Bronchus fibroblast of lung (primary cell): ENCODE measurements around the gene ATN1. TPM values are rescaled to one million over a fixed set of nuclear protein-coding genes. Genes with fewer than 3 reads are reported as not detected.

ENCODE experiments used
- total RNA-seq: library from RNA; depleted of rRNA; stranded (reverse); fragments of >200 nt; gene quantifications from 2 replicates; pipeline ENCODE4 v1.2.3, GENCODE V29; 2015

The ATN1 gene
- total RNA-seq: 12.1 and 14.6 TPM in 2 replicates

GRCh38 chr12:6927379-6928021 lies at the start of gene ATN1:
Gene ATN1 (plus strand): TSS chr12:6927959. CDS start chr12:6934002, 6,043 bp downstream.

GRCh38 chr12:6904280-6905276 lies 23.2 kb upstream of the ATN1 start, which contains the start of gene LRRC23:
Gene LRRC23 (plus strand): TSS chr12:6904822. CDS start chr12:6905634, 812 bp downstream.

GRCh38 chr12:6914246-6914946 lies 13.4 kb upstream of the ATN1 start, which contains the start of gene ENO2:
Gene ENO2 (plus strand): TSS chr12:6914580. CDS start chr12:6915833, 1,253 bp downstream.

GRCh38 chr12:6943722-6944380 lies 16.1 kb downstream of the ATN1 start, which contains the start of the genes C12orf57 and RNU7-1:
Gene C12orf57 (plus strand): TSS chr12:6944022. CDS start chr12:6944122, 100 bp downstream.
Gene RNU7-1 (plus strand): TSS chr12:6943816.

GRCh38 chr12:6950811-6951540 lies 23.2 kb downstream of the ATN1 start, which contains the start of gene PTPN6:
Gene PTPN6 (plus strand): TSS chr12:6951356. CDS start chr12:6951513, 157 bp downstream.

Other genes starting within 250 kb of the ATN1 start
- 21.4 and 24.5 TPM in 2 replicates for gene ZNF384, start 238.6 kb upstream of the ATN1 start, total RNA-seq
- gene PIANP, start 227.1 kb upstream of the ATN1 start, total RNA-seq: 0.17 and 0.74 TPM in 2 replicates
- 95.1 and 98.9 TPM in 2 replicates for gene COPS7A, start 203.9 kb upstream of the ATN1 start, total RNA-seq
- 235 and 236 TPM in 2 replicates for gene MLF2, start 174.8 kb upstream of the ATN1 start, total RNA-seq
- gene PTMS, start 161.6 kb upstream of the ATN1 start, total RNA-seq: 146 and 275 TPM in 2 replicates
- 0.17 and 0.74 TPM in 2 replicates for gene LAG3, start 155.4 kb upstream of the ATN1 start, total RNA-seq
- 3.3 and 5.2 TPM in 2 replicates for gene CD4, start 138.4 kb upstream of the ATN1 start, total RNA-seq
- 2.0 and 2.7 TPM in 2 replicates for gene GPR162, start 106.1 kb upstream of the ATN1 start, total RNA-seq
- gene P3H3, start 99.6 kb upstream of the ATN1 start, total RNA-seq: 48.6 and 54.1 TPM in 2 replicates
- 1.3 and 2.2 TPM in 2 replicates for gene GNB3, start 87.0 kb upstream of the ATN1 start, total RNA-seq
- gene CDCA3, start 76.7 kb upstream of the ATN1 start, total RNA-seq: 103 and 118 TPM in 2 replicates
- 80.7 and 84.2 TPM in 2 replicates for gene USP5, start 75.8 kb upstream of the ATN1 start, total RNA-seq
- 1,045 and 1,081 TPM in 2 replicates for gene TPI1, start 60.4 kb upstream of the ATN1 start, total RNA-seq
- gene SPSB2, start 54.7 kb upstream of the ATN1 start, total RNA-seq: 12.6 and 15.6 TPM in 2 replicates
- 8.8 and 10.8 TPM in 2 replicates for gene LRRC23, start 23.1 kb upstream of the ATN1 start, total RNA-seq
- 9.6 and 10.4 TPM in 2 replicates for gene ENO2, start 13.4 kb upstream of the ATN1 start, total RNA-seq
- not detected in 2 replicates for gene RNU7-1, start 15.9 kb downstream of the ATN1 start, total RNA-seq
- gene C12orf57, start 16.1 kb downstream of the ATN1 start, total RNA-seq: 267 and 309 TPM in 2 replicates
- 4.9 and 5.4 TPM in 2 replicates for gene PTPN6, start 23.4 kb downstream of the ATN1 start, total RNA-seq
- gene PHB2, start 42.7 kb downstream of the ATN1 start, total RNA-seq: 372 and 405 TPM in 2 replicates
- gene EMG1, start 43.0 kb downstream of the ATN1 start, total RNA-seq: 48.4 and 58.4 TPM in 2 replicates
- gene LPCAT3, start 90.5 kb downstream of the ATN1 start, total RNA-seq: 21.5 and 21.7 TPM in 2 replicates
- gene C1S, start 132.8 kb downstream of the ATN1 start, total RNA-seq: 29.8 and 36.6 TPM in 2 replicates
- 101 and 103 TPM in 2 replicates for gene C1R, start 164.5 kb downstream of the ATN1 start, total RNA-seq
- 26.2 and 26.9 TPM in 2 replicates for gene C1RL, start 181.3 kb downstream of the ATN1 start, total RNA-seq
- gene RBP5, start 200.9 kb downstream of the ATN1 start, total RNA-seq: not detected in 2 replicates
- gene CLSTN3, start 202.4 kb downstream of the ATN1 start, total RNA-seq: 6.1 and 9.7 TPM in 2 replicates